NCI-H2171 treated with DMSO at 0.1 percent for 48 hours (cell line): ENCODE results near the gene NPPC.
"Not testable (repeated sequence)": the region's sequence is repeated elsewhere in the genome, so short reads cannot be mapped to it uniquely, and the experiment has no call there.

Experiments used
- DNase-seq: peaks from one replicate; lab custom pipeline; 2025; lab: John Stamatoyannopoulos, UW

NPPC gene, protein sequence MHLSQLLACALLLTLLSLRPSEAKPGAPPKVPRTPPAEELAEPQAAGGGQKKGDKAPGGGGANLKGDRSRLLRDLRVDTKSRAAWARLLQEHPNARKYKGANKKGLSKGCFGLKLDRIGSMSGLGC

DNA sequence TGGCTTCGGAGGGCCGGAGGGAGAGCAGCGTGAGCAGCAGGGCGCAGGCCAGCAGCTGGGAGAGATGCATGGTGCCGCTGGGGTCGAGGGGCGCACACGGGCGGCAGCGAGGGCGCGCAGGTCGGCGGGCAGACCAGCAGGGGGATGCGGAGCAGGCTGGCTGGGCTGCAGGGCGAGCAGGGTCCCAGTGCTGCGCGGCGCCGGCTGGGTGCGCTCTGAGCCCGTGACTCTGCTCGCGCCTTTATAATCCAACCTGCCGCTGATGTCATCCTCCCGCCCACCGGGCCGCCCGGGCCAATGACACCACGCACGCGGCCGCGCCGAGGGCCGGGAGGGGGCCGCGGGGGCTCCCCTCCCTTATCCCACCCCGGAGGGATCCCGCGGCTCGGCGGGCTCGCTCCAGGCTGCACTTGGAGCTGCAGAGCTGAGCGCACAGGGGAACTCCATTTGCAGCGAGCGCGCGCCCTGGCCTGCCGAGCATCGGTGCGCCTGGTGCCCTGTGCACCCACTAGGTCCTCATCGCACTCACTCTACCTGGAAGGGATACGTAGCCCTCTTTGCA lies at the start of gene NPPC:
Gene NPPC, minus strand, starts transcription at position 217 of the 562 bp plus-strand sequence. Its CDS starts 147 bp downstream, at position 70.
- peak; percentile 80 for DNase-seq

DNA sequence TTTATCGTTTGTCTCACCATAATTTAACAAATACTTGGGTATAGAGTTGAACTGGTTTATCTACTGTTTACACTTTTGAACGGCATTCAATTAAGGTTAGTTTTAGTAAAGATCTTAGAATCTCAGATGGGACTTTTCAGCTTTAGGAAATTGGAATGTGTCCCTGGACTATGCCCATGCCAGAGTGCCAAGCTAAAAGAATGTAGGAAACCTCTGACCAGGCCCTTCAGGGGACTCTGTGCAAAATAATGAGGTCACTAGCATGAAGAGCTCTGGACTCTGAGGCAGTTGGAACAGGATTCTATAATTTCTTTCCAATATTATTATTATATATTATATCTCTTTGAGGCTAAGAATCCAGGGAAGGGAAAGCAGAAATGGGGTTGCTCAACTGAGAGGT lies 48.8 kb upstream of the NPPC start:
- no peak for DNase-seq

DNA sequence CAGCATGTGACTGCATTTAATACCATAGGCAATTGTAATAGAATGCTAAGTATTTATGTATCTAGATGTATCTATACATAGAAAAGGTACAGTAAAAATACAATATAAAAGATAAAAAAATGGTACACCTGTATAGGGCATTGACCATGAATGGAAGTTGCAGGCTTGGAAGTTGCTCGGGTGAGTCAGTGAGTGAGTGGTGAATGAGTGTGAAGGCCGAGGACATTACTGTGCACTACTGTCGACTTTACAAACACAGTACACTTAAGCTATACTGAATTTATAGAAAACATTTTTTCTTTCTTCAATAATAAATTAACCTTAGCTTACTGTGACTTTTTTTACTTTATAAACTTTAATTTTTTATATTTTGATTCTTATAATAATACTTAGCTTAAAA lies 44.3 kb upstream of the NPPC start:
- no peak for DNase-seq

DNA sequence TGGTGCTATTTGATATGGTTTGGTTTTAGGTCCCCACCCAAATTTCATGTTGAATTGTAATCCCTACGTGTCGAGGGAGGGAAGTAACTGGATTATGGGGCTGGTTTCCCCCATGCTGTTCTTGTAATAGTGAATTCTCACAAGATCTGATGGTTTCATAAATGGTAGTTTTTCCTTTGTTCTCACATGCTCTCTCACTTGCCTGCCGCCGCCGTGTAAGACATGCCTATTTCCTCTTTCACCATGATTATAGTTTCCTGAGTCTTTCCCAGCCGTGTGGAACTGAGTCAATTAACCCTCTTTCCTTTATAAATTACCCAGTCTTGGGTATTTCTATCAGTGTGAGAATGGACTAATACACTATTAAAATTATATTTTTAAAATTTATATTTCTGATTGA lies 42.6 kb upstream of the NPPC start:
- DNase-seq: no peak

DNA sequence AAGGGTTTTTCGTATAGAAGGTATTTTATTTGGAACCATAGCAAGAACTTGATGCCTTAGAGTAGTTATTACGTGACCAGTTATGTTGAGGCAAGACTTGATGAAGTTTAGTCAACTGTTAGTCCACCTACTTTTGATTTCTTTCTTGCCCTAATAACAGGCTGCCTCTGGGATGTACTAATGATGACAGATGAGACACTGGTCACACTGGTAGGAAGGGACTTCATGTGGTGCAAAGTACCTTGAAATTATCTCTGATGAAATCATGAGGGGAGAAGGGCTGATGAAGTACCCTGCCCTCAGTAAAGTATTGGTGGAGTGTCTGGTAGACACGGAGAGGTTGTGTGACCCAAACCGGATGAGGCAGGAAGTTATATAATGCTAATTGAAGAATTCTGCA lies 40.7 kb upstream of the NPPC start:
- DNase-seq: no peak

DNA sequence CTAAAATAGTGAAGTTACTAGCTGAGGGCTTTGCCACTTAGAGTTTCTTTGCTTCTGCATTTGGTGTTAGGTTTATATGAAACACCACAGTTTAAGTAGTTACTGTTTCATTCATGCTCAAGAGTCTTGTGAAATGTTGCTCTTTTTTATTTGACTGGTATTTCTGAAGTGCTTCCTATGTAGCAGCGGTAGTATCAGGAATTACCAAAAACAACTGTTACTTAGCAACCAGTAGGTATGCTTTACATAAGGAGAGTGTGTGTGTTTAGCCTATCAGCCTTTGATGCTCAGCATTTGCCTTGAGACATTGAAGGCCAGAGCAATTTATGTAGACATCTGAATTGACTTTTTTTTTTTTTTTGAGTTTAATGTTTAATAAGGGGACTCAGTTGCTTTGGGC lies 38.9 kb upstream of the NPPC start:
- no peak for DNase-seq

DNA sequence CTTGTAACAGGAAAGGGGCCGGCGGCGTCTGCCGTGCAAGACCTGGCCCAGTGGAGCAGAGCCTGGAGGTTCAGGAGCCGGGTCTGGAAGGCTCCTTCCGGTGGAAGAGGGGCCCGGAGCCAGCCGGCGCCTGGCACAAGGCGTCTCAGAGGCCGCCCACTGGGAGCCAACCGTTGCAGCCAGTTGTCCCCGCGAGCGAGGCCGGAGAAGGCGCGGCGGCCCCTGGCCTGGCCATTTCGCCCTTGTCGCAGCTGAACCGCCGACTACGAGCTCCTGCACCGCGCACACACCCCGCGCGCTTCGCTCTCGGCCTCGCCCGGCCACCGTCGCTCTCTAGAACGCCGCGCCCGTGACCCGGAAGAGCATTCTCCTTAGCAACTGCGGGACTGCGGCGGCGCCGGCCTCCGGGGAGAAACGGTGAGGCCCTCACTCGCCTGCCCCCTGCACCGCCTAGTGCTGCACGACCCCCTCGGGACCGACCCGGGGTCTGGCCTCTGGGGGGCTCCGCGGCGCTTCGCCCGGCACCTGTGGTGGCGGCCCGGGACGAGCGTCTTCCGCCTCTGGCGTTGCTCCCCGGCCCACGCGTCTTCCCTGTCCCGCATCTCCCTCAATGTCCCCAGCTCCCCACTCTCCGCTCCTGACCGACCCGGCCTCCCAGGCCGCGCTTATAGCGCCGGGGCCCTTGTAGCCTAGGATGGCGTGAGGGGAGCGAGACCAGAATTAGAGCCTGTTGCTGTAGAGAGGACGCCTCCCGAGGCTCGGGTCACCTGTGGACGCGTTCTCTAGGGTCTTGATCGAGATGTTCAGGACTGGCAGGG lies 35.4 kb upstream of the NPPC start, which contains the start of gene DIS3L2:
Gene DIS3L2, plus strand, starts transcription at position 365 of the 818 bp plus-strand sequence. CDS start 53,215 bp downstream, outside the sequence.
- DNase-seq: peak; percentile 65

DNA sequence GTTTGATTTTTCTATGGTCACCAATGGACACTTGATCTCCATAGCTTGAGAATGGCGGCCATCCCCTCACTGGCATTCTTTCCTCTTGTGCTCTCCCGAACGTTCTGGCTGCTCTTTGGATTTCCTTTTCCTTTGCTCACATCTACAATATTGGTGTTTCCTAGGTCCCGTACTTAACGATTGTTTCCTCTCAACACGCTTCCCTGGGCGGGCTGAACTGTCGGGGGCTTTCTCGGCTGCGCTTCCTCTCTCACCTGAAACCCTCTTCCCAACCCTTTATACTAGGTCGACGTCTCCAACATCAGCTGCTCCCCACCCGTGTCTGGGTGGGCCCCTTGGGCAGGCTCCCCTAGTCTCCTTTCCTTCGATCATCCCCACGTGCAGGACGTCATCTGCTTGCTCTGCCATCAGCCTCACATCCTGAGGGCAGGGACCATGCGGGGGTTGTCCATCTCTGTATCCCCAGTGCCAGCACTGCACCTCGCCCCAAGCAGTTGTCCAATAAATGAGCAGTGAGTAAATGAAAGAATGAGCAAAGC lies 34.7 kb upstream of the NPPC start:
- DNase-seq: no peak

DNA sequence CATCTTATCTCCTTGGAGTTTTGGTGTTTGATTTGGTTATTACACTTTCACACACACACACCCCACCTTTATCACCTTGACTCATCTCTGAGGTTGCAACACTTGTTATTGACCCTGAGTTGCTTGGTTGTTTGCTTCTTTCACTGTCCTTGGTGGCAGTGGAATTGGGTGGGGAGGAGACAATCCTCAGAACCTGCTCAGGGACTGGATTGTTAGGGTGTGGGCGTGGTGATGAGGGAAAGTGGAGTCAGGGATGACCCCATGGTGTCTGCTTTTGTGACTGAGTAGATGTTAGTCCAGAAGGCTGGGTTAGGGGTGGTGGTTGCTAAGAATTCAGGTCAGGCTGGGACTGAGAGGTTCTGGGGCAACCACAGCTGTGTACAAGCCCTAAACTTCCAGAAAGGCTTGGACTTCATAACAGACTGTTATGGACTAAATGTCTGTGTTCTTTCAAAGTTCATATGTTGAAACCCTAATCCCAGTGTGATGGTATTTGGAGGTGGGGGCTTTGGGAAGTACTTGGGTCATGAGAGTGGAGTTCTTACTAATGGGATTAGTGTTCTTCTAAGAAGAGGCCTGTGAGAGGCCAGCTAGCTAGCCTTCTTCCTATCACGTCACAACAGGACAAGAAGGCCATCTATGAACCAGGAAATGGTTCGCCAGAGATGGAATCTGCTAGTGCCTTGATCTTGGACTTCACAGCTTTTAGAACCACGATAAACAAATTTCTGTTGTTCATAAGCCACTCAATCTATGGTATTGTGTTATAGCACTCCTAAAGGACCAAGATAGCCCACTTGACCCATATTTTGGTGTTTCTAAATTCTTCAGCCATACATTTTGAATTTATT lies 31.9 kb upstream of the NPPC start:
- no peak for DNase-seq

DNA sequence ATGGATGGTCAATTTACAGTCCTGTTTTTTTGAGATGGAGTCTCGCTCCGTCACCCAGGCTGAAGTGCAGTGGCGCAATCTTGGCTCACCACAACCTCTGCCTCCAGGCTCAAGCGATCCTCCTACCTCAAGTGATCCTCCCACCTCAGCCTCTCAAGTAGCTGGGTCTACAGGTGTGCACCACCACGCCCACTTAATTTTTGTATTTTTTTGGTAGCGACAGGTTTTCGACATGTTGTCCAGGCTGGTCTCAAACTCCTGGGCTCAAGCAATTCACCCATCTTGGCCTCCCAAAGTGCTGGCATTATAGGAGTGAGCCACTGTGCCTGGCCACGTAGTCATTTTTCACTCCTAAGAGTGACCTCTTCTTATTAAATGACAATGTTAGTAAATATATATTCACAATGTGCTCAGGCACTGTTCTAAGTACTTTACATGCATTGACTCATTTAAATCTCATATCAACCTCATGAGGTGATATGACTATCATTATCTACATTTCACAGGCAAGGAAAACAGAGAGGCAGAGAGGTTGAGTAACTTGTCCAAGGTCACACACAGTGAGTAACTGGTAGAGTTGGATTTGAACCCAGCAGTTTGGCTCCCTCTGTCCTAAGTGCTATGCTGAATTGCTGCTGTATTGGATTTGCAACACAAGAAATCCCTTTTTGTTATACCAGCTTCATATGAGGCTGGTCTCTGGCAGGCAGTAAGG lies 29.7 kb upstream of the NPPC start:
- DNase-seq: no peak

DNA sequence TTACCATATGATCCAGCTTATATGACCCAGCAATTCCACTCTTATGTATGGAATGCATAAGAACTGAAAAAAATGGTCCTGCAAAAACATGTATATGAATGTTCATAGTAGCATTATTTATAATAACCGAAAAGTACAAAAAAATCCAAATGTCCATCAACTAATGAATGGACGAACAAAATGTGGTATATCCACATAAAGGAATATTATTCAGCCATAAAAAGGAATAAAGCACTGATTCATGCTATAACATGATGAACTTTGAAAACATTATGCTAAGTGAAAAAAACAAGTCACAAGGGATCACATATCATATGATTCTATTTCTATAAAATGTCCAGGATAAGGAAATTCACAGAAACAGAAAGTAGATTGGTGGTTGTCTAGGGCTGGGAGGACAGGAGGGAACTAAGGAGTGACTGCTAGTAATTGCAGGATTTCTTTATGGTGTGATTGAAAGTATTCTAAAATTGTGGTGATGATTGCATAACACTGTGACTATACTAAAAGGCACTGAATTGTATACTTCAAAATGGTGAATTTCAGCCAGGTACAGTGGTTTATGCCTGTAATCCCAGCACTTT lies 25.3 kb upstream of the NPPC start:
- no peak for DNase-seq

DNA sequence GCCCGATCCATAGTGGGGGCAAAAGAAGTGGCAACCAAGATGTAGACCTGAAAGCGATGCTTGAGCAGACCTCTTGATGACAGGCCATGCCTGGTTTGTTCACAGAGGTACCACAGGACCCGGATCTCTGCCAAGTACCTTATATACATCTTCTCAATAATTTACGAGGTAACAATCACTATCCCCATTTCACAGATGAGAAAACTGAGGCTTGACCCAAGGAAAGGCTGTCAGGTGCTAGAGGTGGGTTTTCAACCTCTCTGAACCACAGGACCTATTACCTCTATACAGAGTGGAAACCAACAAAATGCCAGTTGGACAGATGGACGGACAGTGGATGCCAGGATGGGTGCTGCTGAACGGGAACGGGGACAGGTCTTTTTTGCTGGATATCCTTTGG lies 21.5 kb upstream of the NPPC start:
- no peak for DNase-seq

DNA sequence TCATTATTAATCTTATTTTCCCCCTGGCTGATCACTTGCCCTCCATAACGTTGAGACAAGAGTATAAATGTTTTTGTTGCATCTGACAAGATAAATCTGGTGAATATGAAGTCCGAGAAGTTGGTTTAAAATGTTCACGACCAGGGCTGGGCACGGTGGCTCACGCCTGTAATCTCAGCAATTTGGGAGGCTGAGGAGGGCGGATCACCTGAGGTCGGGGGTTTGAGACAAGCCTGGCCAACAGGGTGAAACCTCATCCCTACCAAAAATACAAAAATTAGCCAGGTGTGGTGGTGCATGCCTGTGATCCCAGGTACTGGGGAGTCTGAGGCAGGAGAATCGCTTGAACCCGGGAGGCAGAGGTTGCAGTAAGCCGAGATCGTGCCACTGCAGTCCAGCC lies 20.9 kb upstream of the NPPC start:
- not testable (repeated sequence) for DNase-seq

DNA sequence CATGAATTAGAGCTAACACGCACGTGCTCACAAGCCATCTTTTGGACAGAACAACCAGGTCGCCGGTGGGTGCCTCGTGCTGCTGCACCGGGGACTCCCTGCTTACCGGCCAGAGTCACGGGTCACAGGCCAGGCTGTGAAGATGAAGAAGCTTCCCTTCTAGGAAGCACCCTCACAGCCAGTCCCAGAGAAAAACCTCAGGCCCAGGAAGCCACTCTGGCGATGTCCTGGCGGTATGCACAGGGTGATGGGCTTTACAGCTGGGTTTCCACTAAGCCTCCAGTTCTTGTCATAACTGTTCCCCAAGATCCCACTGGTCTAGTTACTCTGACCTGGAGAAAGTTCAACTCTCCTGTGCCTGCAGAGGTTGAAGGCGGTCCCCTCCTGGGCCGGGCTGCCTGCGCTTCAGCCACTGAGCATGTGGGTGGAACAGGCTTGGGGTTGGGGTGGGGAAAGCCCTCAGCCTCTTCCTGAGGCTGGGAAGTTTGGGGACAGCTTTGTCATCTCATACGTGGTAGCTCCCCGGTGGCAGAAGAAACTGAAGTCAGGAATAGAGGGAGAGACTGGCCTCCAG lies 20.1 kb upstream of the NPPC start:
- DNase-seq: no peak

DNA sequence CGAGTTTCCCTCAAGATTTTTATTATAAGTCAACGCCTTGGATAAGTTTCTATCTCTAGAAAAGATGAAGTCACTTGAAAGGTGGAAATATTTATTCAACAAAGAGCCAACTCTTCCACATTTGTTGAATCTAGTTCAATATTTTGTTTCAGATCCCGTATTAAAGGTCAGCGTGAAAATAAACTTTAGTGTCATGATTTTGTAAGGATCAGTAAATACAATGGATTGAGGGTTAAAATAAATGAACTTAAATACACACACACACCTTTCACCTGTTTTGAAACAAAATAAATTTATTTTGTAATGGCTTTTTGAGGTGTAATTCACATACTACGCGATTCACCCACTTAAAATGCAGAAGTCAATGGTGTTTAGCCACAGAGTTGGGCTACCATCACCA lies 16.0 kb upstream of the NPPC start:
- no peak for DNase-seq

DNA sequence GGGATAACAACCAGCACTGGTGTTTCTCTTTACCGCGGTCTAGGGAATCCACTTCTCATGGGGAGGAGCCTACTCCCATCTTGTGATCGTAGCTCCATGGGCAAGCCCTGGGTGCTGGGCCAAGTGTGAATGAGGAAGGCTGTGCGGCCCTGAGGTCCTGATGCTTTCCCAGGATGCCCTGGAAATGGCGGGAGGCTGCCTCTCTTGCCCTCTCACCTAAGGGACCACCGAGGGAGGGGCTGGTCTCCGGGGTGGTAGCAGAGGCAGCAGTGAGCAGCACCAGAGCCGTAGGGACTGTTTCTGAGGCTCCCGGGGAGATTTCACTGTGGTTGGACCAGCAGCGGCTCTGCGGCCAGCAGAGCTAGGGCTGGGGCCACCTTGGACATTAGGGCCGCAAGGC lies 15.5 kb upstream of the NPPC start:
- no peak for DNase-seq

DNA sequence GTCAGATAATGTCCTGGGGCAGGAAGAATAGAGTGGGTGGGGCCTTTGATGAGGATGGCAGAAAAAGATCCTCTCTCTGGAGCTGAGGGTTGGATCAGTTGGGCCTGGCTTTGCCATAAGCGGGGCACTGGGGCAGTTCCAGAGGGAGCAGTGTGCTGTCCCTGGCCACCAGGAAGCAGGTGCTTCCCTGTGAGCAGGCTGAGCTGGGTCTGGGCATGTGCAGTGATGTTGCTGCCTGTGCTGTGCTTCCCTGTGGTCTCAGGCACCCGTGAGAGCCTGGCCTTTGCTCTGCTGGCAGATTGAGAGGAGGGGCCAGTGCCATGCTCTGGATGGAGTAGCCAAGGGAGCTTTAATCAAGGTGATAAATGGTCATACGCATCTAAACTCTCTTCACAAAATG lies 14.6 kb upstream of the NPPC start:
- no peak for DNase-seq

DNA sequence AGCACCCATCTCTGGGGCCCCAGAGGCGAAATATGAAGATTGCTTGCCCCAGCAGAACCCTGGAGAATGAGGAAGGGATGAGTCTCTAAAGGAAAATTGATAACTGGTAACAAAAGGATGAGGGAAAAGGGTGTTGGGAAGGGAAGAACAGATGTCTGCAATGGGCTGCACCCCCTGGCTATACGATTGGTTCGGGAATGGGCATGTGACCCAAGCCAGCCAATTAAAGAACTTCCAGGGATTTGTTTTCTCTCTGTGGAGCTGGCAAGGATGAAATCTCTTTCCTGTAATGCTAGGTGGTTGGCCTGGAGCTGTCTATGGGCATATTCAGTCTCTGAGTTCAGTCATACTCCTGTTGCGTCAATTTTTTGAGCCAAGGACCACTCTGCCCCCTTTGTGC lies 12.8 kb upstream of the NPPC start:
- no peak for DNase-seq

DNA sequence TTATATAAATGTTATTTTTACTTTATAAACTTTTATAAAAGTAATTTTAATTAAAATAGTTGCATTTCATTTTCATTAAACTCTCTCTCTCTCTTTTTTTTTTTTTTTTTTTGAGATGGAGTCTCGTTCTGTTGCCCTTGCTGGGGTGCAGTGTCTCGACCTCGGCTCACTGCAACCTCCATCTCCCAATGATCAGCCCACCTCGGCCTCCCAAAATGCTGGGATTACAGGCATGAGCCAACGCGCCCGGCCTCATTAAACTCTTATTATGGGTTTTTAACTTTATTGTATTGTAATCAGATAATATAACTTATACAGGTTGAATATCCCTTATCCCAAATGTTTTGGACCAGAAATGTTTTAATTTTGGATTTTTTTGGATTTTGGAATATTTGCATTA lies 10.9 kb upstream of the NPPC start:
- no peak for DNase-seq

DNA sequence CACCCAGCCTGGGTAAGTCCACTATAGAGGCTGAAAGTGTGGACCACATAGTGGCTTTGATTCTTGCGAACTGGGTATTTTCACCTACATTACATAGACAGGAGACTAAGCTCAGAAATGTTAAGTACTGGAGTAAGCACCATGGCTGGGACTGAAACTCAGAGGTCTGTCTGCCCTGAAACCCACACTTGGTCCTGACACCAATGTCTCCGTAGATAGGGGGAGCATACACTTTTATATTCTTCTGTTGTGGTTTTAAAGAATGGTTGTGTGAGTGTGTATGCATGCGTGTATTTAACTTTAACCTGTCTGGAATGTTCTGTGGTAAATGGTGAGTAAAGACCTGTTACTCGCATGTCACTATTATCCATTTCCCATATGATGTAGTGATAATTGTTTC lies 10.3 kb upstream of the NPPC start:
- DNase-seq: no peak

DNA sequence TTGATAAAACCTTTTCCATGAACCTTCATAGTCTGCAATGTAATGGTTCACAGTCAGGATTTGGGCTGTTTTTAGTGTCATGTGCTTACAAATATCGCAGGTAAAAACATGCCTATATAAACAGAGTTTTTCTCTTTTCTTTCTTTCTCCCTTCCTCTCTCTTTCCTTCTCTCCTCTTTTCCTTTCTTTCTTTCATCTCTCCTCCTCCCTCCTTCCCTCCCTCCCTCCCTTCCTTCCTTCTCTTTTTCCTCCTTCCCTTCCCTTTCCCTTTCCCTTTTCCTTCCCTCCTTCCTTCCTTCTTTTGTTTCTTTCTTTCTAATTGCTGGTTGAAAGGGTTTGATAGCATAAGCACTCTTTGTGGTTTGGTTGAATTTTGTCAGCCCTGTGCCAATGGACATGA lies 9.6 kb upstream of the NPPC start:
- DNase-seq: no peak
